K562 (cell line): ENCODE data around the gene PLAC1. TPM values are rescaled to one million over a fixed set of nuclear protein-coding genes. Genes with fewer than 3 reads are reported as not detected.

ENCODE experiments used
- ATAC-seq: fragments of 200-7000 bp; cut with Tn5 transposase; 3 replicates; pipeline ENCODE4 v1.9.1; 2020; ENCODE audit warnings: moderate library complexity
- BruUV-seq: library from RNA; stranded (reverse); fragments of 400-500 nt; replicated peaks from 2 replicates; lab custom pipeline; 2021; lab: Mats Ljungman, UMichigan
- CTCF ChIA-PET: fragments of 300-600 bp; formaldehyde crosslinking; extraction: SDS; loops from one replicate; lab custom pipeline; 2021; ENCODE audit warnings: low intra/inter-chr PET ratio; lab: Yijun Ruan, JAX
- POLR2A ChIA-PET: fragments of 300-600, 350-650 bp; sonication (Branson Sonifier 250); formaldehyde crosslinking; extraction: SDS; loops from one replicate; lab custom pipeline; 2021; ENCODE audit warnings: antibody characterized with exemption, inconsistent platforms; lab: Yijun Ruan, JAX
- DNase-seq, 4 experiments: peaks; one replicate each; pipeline versions ENCODE4 v3.0.0 to v3.0.0-alpha.2; 2011 to 2018; ENCODE audit warnings: low spot score in 3 of 4, mixed read lengths in 3 of 4; ENCODE audit errors: extremely low read depth in 1 of 4
- FAIRE-seq: peaks from 2 replicates; lab custom pipeline; 2011; peaks lifted over from hg19 to GRCh38; lab: Jason Lieb, UNC
- H2AFZ ChIP-seq: 2 replicates; pipeline ENCODE4 v1.6.0; 2011; ENCODE audit warnings: low read depth, low read length, control low read depth, inconsistent platforms
- H3K27ac ChIP-seq: fragments of 200-600 bp; 3 replicates; pipeline ENCODE4 v1.8.0; 2011; ENCODE audit warnings: low read depth, mild to moderate bottlenecking, control low read depth, inconsistent platforms, low read length, moderate library complexity, mixed read lengths; ENCODE audit errors: extremely low read depth
- H3K27me3 ChIP-seq, 2 experiments: fragments of 300-600 bp in 1 of 2; 2 replicates in 1 of 2; 3 replicates in 1 of 2; pipeline versions ENCODE4 v1.6.0 to v1.8.0; 2011; ENCODE audit warnings: inconsistent platforms in 2 of 2, low read length in 2 of 2, mild to moderate bottlenecking in 1 of 2, mixed read lengths in 1 of 2, moderate library complexity in 1 of 2; ENCODE audit not compliant: control insufficient read depth in 2 of 2, insufficient read depth in 2 of 2
- H3K36me3 ChIP-seq: fragments of 300-600 bp; 3 replicates; pipeline ENCODE4 v1.8.0; 2011; ENCODE audit warnings: mild to moderate bottlenecking, low read length, inconsistent platforms; ENCODE audit not compliant: control insufficient read depth, insufficient read depth
- H3K4me1 ChIP-seq, 2 experiments: fragments of 200-600 bp in 1 of 2; replicated peaks in 1 of 2; 2 replicates in 1 of 2; 3 replicates in 1 of 2; pipeline versions ENCODE4 v1.5.1 to v1.8.0; 2011; ENCODE audit warnings: inconsistent platforms in 2 of 2, low read length in 2 of 2, mild to moderate bottlenecking in 1 of 2, mixed read lengths in 1 of 2, moderate library complexity in 1 of 2; ENCODE audit not compliant: control insufficient read depth in 2 of 2, insufficient read depth in 2 of 2
- H3K4me2 ChIP-seq: 2 replicates; pipeline ENCODE4 v1.6.1; 2011; ENCODE audit warnings: low read length, control low read depth, inconsistent platforms, mixed read lengths; ENCODE audit not compliant: insufficient read depth
- H3K4me3 ChIP-seq: fragments of 200-600 bp; sonication (generic), shearing (Covaris generic); 2 replicates; pipeline ENCODE4 v1.5.1; 2016; ENCODE audit warnings: control low read depth, inconsistent platforms
- H3K79me2 ChIP-seq: fragments of 200-600 bp; 3 replicates; pipeline ENCODE4 v1.8.0; 2011; ENCODE audit warnings: low read length, inconsistent platforms; ENCODE audit not compliant: control insufficient read depth, insufficient read depth
- H3K9ac ChIP-seq, 2 experiments: 2 replicates each; pipeline versions ENCODE4 v1.6.0 to v1.6.1; 2011; ENCODE audit warnings: low read depth in 2 of 2, low read length in 2 of 2, control low read depth in 1 of 2, inconsistent platforms in 1 of 2, mild to moderate bottlenecking in 1 of 2, mixed read lengths in 1 of 2; ENCODE audit not compliant: insufficient read depth in 1 of 2
- H3K9me1 ChIP-seq: one replicate; pipeline ENCODE4 v1.6.0; 2011; ENCODE audit warnings: inconsistent platforms, mild to moderate bottlenecking, low read length, moderate library complexity; ENCODE audit not compliant: control insufficient read depth, insufficient read depth
- H3K9me3 ChIP-seq: replicated peaks from 2 replicates; pipeline ENCODE4 v1.5.1; 2011; ENCODE audit warnings: low read depth, low read length, inconsistent platforms; ENCODE audit not compliant: control insufficient read depth, insufficient read depth
- H4K20me1 ChIP-seq: replicated peaks from 2 replicates; pipeline ENCODE4 v1.6.1; 2011; ENCODE audit warnings: low read length, inconsistent platforms, mixed read lengths; ENCODE audit not compliant: control insufficient read depth, insufficient read depth
- FOS ChIP-seq: IDR thresholded peaks from 3 replicates; pipeline ENCODE4 v1.6.1; 2011; ENCODE audit not compliant: insufficient read length; ENCODE audit errors: extremely low read depth
- FUS ChIP-seq: fragments of 200-400 bp; formaldehyde crosslinking; optimal IDR thresholded peaks from 2 replicates; pipeline ENCODE3; 2017; ENCODE audit warnings: low read depth, low read length
- KLF16 ChIP-seq: IDR thresholded peaks from 2 replicates; pipeline ENCODE4 v1.6.1; 2016; ENCODE audit warnings: antibody characterized with exemption
- MNT ChIP-seq, 2 experiments: fragments of 450-650 bp; conservative IDR thresholded peaks; 2 replicates each; pipeline ENCODE4 v1.6.1; 2017; ENCODE audit warnings: mild to moderate bottlenecking in 2 of 2, moderate library complexity in 2 of 2
- NFXL1 ChIP-seq: fragments of 450-650 bp; formaldehyde crosslinking; IDR thresholded peaks from 2 replicates; pipeline ENCODE4 v1.4.0; 2021; ENCODE audit warnings: mild to moderate bottlenecking
- NR2C1 ChIP-seq, 2 experiments: fragments of 450-650 bp; IDR thresholded peaks; 2 replicates each; pipeline ENCODE4 v1.6.1; 2017; ENCODE audit warnings: mild to moderate bottlenecking in 2 of 2, antibody characterized with exemption in 1 of 2, inconsistent platforms in 1 of 2, missing compliant biosample characterization in 1 of 2, missing genetic modification characterization in 1 of 2
- RBM25 ChIP-seq: fragments of 200-400 bp; formaldehyde crosslinking; IDR thresholded peaks from 2 replicates; pipeline ENCODE4 v1.6.1; 2018; ENCODE audit warnings: low read length, low read depth, moderate library complexity; ENCODE audit not compliant: severe bottlenecking
- RCOR1 ChIP-seq, 2 experiments: IDR thresholded peaks; 2 replicates each; pipeline ENCODE4 v1.6.1; 2012; ENCODE audit warnings: low read depth in 2 of 2, low read length in 2 of 2, borderline replicate concordance in 1 of 2, improper control_type of control experiment in 1 of 2
- SETDB1 ChIP-seq: IDR thresholded peaks from one replicate; pipeline ENCODE4 v1.6.1; 2012; ENCODE audit warnings: low read length, control low read depth, inconsistent platforms
- SMARCE1 ChIP-seq: fragments of 450-650 bp; IDR thresholded peaks from 2 replicates; pipeline ENCODE4 v1.7.1; 2016; ENCODE audit warnings: mild to moderate bottlenecking
- SRSF3 ChIP-seq: fragments of 200-400 bp; formaldehyde crosslinking; IDR thresholded peaks from 2 replicates; pipeline ENCODE4 v1.6.1; 2016; ENCODE audit warnings: mild to moderate bottlenecking, low read length, moderate library complexity; ENCODE audit not compliant: insufficient read depth
- ZBTB9 ChIP-seq: fragments of 450-650 bp; formaldehyde crosslinking; IDR thresholded peaks from 2 replicates; pipeline ENCODE4 v1.4.0; 2020; ENCODE audit warnings: mild to moderate bottlenecking, moderate library complexity
- ZNF174 ChIP-seq: fragments of 250-450 bp; sonication (Bioruptor Pico); IDR thresholded peaks from 2 replicates; pipeline ENCODE4 v1.4.0; 2020; ENCODE audit warnings: mild to moderate bottlenecking
- ZNF444 ChIP-seq: fragments of 250-450 bp; sonication (Bioruptor Pico); IDR thresholded peaks from 2 replicates; pipeline ENCODE4 v1.4.0; 2020; ENCODE audit warnings: mild to moderate bottlenecking, moderate library complexity
- WGBS: fragments of 100-300 bp; shearing (Covaris generic); methylation state at CpG from one replicate; pipeline ENCODE4 v1.1.6; 2016; ENCODE audit warnings: low coverage, mixed read lengths; ENCODE audit not compliant: insufficient coverage; ENCODE audit errors: missing lambda C conversion rate; 5-methylcytosine and 5-hydroxymethylcytosine counted together
- in situ Hi-C: fragments of 300-500 bp; cut with MboI; formaldehyde crosslinking; loops from 4 replicates; pipeline ENCODE4 v1.15.0; 2018; ENCODE audit warnings: inconsistent platforms, mixed read lengths
- intact Hi-C: fragments of 100-400 bp; cut with micrococcal nuclease; formaldehyde crosslinking; loops from 2 replicates; pipeline ENCODE4 v1.14.2; 2022
- polyA plus RNA-seq, 8 experiments: library from polyadenylated mRNA; depleted of rRNA in 4 of 8; stranded (reverse) in 5 of 8; unstranded in 3 of 8; fragments of >200 nt; fragmentation: Nextera tagmentation in 2 of 8; fragmentation: Illumina TruSeq in 1 of 8; extraction: Ambion mirVana in 2 of 8; extraction: Trizol in 1 of 8; gene quantifications; 2 replicates each; pipeline versions ENCODE4 v1.2.1 to v1.2.3, GENCODE V29; 2011 to 2014; ENCODE audit warnings: inconsistent platforms in 1 of 8, missing spikeins in 1 of 8
- total RNA-seq, 7 experiments: library from RNA; depleted of rRNA in 6 of 7; stranded (reverse); fragments of >200 nt in 6 of 7; fragmentation: Illumina TruSeq in 2 of 7; extraction: Trizol in 2 of 7; gene quantifications; 2 replicates each; pipeline versions ENCODE4 v1.2.1 to v1.2.3, GENCODE V29; 2011 to 2021; ENCODE audit warnings: low replicate concordance in 1 of 7
- TF ChIP-seq, protein P1 (sequence below): fragments of 450-650 bp; formaldehyde crosslinking; IDR thresholded peaks from 2 replicates; pipeline ENCODE4 v1.4.0; 2020; ENCODE audit warnings: mild to moderate bottlenecking, moderate library complexity
- TF ChIP-seq, protein P2 (sequence below): fragments of 200-400 bp; formaldehyde crosslinking; IDR thresholded peaks from 2 replicates; pipeline ENCODE4 v1.6.1; 2017; ENCODE audit warnings: mild to moderate bottlenecking, low read depth, low read length, moderate library complexity

The PLAC1 gene
- total and polyA plus RNA-seq, 9 of the 15 experiments (the other 6 are each of a cell fraction or from before 2014, with no cell fraction given): 0.82 to 9.1 (median 1.7) TPM

GRCh38 chrX:134569306-134569705, 89.0 kb downstream of the PLAC1 start:
- CTCF ChIA-PET: interaction anchor here (0.7 kb wide), 1 partner anchor 124 kb away, joined by 3 read pairs; no protein-coding TSS in a partner anchor
- H3K27ac ChIP-seq: peak overlapping the region; percentile 46; the same call in 1 of the 3 replicates
- no TSS peak for BruUV-seq
- TF ChIP-seq ZBTB9: no peak
- no peak for TF ChIP-seq NFXL1 (CRISPR knock-in tag)
- 0 out of 2 replicates have a peak, but pooled peaks have one; percentile 22 for TF ChIP-seq SMARCE1
- TF ChIP-seq ZNF444 (CRISPR knock-in tag): no peak
- TF ChIP-seq FUS: no peak
- peak in 1 of 2 experiments; percentile 48; a peak in 3 of 4 replicates for TF ChIP-seq MNT (conservative IDR thresholded peaks at IDR 0.05)
- TF ChIP-seq, protein P1, sequence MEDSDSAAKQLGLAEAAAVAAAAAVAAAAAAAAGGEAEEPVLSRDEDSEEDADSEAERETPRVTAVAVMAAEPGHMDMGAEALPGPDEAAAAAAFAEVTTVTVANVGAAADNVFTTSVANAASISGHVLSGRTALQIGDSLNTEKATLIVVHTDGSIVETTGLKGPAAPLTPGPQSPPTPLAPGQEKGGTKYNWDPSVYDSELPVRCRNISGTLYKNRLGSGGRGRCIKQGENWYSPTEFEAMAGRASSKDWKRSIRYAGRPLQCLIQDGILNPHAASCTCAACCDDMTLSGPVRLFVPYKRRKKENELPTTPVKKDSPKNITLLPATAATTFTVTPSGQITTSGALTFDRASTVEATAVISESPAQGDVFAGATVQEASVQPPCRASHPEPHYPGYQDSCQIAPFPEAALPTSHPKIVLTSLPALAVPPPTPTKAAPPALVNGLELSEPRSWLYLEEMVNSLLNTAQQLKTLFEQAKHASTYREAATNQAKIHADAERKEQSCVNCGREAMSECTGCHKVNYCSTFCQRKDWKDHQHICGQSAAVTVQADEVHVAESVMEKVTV: no peak
- TF ChIP-seq, protein P2, sequence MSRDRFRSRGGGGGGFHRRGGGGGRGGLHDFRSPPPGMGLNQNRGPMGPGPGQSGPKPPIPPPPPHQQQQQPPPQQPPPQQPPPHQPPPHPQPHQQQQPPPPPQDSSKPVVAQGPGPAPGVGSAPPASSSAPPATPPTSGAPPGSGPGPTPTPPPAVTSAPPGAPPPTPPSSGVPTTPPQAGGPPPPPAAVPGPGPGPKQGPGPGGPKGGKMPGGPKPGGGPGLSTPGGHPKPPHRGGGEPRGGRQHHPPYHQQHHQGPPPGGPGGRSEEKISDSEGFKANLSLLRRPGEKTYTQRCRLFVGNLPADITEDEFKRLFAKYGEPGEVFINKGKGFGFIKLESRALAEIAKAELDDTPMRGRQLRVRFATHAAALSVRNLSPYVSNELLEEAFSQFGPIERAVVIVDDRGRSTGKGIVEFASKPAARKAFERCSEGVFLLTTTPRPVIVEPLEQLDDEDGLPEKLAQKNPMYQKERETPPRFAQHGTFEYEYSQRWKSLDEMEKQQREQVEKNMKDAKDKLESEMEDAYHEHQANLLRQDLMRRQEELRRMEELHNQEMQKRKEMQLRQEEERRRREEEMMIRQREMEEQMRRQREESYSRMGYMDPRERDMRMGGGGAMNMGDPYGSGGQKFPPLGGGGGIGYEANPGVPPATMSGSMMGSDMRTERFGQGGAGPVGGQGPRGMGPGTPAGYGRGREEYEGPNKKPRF: no peak
- no peak for TF ChIP-seq SETDB1
- TF ChIP-seq ZNF174 (CRISPR knock-in tag): no peak
- no peak for TF ChIP-seq KLF16
- no peak for TF ChIP-seq NR2C1 (IDR thresholded peaks at IDR 0.05)
- 0 out of 2 replicates have a peak, but pooled peaks have one; percentile 18 for TF ChIP-seq NR2C1 (tag; IDR thresholded peaks at IDR 0.05)
- TF ChIP-seq SRSF3: no peak
- TF ChIP-seq RCOR1 (IDR thresholded peaks at IDR 0.05; ENCODE audit: borderline replicate concordance in 1 of 2, low read depth in 2 of 2, low read length in 2 of 2): peak in 1 of 2 experiments; percentile 8; a peak in 1 of 4 replicates
- no peak for TF ChIP-seq FOS
- no peak for TF ChIP-seq RBM25

More at GRCh38 chrX:134569306-134569705, 89.0 kb downstream of the PLAC1 start:
- WGBS: 5% methylated on average over 3 of the region's 3 CpGs
- peaks cover 0 to 13% of the 10 kb centered on the region in 2 experiments; a peak in 2 of 5 replicates for H3K4me1 ChIP-seq
- peak overlapping the region; percentile 25; the same call in 1 of the 2 replicates for H3K4me2 ChIP-seq
- in situ Hi-C loops: no loop called here
- H3K36me3 ChIP-seq: no peaks in the 10 kb centered on the region
- no peaks in the 10 kb centered on the region for H3K79me2 ChIP-seq
- DNase-seq (peak in 2 of 4 experiments; percentile 19 to 52), FAIRE-seq (no peak), ATAC-seq (peak; percentile 83)
- no peaks in the 10 kb centered on the region for H4K20me1 ChIP-seq
- no peak overlapping the region for H3K9ac ChIP-seq
- no peak overlapping the region for H3K4me3 ChIP-seq
- H3K27me3 ChIP-seq: no peaks in the 10 kb centered on the region; a peak in 1 of 5 replicates
- H3K9me1 ChIP-seq: no peaks in the 10 kb centered on the region
- peak overlapping the region; percentile 34; the same call in 1 of the 2 replicates for H2AFZ ChIP-seq
- intact Hi-C loops: no loop called here
- POLR2A ChIA-PET: interaction anchor here (0.7 kb wide), 1 partner anchor 57 kb away, joined by 3 read pairs; no protein-coding TSS in a partner anchor
- H3K9me3 ChIP-seq: no peaks in the 10 kb centered on the region
